Activated T-cell treated with anti-CD3 and anti-CD28 coated beads, Interleukin-2, amount 50 U/mL, for 48 hours (primary cell): ENCODE measurements around the gene DGUOK.
A peak's percentile ranks its signal among the peaks of the same experiment; 100 is the strongest.

Experiments used
- DNase-seq, 2 experiments: peaks; one replicate each; pipeline ENCODE4 v3.0.0-alpha.2; 2020

DGUOK gene

DNA sequence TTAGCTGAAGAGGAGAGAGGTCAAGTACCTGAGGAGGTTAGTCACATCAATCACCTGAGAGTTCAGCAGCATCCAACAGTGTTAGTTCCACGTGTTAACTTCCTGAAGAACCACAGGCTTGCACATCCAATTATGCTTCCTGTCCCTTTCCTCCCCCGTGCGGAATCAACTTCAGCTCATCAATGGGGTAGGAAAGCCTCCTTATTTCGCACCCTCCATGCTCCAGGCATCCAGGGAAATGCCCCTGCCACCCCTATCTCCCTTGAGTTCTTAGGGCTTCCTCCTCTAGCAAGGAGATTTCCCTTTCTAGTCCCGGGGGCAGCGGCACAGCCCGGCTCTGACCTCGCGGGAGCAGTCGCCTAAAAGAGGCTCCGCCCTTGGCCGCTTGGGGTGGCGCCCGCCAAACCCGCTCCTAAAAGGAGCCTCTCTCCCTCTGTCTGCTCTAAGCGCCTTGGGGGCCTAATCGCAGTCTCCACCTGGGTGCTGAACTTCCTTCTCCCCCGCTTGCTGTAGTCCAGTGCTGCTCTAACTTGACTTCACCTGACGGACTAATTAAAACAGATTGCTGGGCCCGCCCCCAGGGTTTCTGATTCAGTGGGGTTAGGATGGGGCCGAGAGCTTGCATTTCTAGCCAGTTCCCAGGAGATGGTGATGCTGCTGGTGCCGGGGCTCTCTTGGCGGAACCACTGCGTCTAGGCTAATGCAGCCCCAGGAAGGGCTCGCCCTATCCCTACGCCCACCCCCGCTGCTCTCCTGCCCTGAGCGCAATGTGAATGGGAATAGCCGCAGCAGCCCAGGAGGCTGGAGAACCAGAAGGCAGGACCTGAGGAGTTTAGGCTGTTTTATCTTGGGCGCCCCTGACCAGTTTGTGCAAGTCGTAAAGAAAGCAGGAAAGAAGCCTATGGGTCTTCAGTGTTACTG is 54.7 kb downstream of the DGUOK start:
- DNase-seq = peak; percentile 71 to 75

DNA sequence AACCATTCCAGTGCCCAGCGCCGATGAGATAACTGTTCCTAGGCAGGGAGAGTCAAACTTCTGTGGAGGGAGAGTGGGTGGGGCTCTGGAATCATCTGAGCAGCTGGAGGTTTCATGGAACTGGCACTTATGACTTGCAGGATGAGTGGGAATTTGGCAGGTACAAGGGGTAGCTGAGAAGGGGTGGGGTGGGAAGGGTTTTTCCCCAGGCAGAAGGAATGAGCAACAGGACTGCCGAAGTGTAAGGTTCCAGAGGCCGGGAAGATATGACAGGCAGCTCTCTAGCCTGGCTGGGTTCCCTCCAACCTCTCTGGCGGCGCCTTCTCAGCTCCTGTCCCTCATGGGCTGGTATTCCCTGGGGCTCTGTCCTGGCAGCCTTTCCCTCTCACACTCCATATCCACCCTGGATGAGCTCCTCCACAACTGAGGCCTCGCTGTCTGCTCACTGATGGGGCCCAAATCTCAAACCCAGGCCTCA is 55.5 kb downstream of the DGUOK start:
- no peak for DNase-seq

DNA sequence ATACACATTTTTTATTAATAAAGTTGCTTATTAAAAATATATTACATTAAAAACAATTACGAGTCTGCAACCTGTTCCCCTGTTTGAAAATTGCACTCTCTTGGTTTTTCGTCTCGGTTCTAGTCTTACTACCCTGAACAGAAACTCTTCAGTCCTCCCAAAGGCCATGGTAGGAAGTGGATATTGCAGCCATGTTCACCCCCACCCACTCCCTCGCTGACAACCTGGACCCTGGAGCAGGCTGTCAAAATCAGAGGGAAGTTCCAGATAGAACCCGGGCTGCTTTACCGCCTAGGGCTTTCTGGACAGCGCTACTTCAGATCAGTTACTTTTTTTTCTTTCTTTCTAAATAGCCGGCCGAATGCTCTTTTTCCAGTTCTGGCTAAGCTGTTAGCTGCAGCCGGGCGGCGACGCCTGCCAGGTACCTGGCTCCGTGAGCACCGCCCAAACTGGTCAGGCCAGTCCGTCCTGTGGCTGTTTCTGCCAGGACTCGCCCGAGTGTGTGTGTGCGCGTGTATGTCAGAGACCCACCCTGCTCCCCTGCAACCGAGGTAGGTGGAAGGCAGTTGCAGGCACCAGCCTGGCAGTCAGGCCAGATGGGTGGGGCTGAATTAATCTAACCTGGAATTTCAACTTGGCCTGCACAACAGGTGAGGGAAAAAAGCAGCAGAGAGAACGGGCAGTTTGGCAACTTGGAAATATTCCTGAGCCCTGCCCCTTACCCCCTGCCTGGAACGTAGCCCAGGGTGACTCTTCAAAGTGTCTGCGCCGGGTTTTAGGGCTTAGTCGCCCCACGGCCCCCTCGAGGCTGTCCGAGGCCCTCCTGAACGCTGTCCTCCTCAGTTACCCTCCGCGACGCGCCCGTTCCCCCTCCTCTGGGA is 56.9 kb downstream of the DGUOK start:
- peak in 1 of 2 experiments; percentile 50 for DNase-seq

DNA sequence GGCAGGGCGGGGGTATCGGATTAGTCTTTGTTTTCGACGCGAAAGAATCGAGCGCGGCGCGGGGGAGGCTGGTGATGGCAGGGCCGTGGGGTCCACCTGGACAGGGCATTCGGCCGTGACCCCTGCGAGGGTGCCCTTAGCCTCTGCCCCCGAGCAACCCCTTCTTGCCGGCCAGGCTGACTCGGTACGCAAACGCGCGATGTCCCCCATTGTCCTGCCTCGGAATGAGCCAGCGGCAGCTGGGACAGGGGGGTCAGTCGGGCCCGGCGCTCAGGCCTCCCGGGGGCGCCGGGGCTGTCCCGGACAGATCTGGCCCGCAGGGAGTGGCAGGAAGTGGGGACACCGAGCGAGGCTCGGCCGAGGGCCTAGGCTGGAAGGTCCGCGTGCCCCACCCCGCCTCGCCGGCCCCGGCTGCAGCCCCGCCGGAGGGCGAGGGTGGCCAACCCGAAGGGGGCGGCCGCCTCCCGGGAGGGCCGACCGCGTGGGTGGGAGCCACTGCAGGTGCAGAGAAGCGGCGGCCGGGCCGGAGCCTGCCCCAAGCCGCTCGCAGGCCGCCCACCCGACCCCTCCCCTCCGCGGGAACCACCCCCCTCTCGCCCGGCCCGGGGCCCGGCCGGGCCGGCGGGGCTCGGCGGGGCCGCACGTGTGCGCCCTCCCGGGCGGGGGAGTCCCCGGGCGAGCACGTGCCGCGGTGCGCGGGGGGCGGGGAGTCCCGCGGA is 57.7 kb downstream of the DGUOK start, which contains the start of gene TET3:
Gene TET3 (plus strand): TSS at position 708 of the 719 bp plus-strand sequence. CDS start 1,494 bp downstream, outside the sequence.
- peak; percentile 55 to 77 for DNase-seq

DNA sequence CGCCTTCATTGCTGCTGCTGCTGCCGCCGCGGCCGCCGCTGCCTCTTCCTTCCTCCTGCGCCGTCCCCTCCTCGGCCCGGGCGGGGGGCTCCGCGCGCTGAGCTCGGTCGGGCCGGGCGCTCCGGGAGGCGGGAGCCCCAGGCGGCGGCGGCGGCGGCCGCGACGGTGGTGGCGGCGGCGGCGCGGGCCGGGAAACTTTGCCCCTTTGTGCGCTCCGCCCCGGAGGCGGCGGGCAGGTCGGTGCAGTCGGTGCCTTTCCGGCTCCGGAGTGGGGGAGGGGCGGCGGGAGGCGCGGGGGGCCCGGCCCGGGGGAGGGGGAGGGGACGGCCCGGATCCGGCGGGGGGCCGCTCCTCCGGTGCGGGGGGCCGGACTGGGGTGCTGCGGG is 58.2 kb downstream of the DGUOK start:
- DNase-seq = peak; percentile 77

DNA sequence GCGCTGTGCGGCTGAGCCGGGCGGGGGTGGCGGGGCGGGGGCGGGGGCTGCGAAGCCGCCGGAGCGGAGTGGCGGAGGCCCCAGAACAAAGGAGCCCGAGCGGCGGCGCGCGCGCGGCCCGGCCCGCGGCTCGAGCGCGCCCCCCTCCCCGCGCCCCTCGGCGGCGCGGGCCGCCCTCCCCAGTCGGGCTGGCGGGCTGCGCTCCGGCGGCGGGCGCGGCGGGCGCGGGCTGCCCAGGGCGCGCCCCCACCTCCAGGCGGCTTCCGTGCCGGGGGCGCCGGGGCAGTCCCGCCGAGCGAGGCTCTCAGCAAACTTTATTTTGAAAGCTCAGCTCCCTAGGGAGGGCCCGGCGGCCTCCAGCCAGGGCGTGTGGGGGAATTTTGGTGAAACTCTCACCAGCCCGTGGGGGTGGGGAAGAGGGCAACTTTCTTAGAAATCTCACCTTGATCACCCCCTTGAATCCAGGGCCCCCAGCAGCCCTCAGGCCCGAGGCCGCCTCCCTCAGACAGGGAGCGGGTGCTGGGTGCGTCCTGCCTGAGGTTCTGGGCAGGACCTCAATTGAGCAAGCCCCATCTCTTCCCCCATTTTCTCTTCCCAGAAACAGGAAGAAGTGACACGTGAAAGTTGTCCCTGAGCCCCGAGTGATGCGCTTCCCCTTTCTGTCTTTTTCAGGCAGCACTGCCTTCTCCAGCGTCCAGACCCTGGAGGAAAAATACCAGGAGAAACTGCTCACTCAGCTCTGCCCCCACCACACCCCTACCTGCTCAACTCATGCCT is 58.8 kb downstream of the DGUOK start:
- peak; percentile 81 to 83 for DNase-seq

DNA sequence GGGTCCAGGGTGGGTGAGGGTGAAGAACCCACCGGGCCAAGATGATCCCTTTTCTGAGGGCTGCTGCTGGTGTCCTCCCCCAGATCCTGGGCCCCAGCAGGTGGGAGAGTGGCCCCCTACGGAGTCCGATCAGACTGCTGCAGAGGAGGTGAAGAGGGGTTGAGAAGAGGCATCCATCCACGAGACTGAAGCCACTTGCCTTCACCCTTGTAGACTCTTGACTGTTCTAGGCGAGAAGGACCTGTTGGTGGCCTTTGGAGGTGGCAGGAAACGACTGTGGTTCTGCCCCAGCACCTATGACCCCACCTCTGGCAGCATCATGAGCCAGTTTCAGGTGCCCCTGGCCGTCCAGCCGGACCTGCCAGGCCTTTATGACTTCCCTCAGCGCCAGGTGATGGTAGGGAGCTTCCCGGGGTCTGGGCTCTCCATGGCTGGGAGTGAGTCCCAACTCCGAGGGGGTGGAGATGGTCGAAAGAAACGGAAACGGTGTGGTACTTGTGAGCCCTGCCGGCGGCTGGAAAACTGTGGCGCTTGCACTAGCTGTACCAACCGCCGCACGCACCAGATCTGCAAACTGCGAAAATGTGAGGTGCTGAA is 59.5 kb downstream of the DGUOK start:
- peak; percentile 68 to 69 for DNase-seq

DNA sequence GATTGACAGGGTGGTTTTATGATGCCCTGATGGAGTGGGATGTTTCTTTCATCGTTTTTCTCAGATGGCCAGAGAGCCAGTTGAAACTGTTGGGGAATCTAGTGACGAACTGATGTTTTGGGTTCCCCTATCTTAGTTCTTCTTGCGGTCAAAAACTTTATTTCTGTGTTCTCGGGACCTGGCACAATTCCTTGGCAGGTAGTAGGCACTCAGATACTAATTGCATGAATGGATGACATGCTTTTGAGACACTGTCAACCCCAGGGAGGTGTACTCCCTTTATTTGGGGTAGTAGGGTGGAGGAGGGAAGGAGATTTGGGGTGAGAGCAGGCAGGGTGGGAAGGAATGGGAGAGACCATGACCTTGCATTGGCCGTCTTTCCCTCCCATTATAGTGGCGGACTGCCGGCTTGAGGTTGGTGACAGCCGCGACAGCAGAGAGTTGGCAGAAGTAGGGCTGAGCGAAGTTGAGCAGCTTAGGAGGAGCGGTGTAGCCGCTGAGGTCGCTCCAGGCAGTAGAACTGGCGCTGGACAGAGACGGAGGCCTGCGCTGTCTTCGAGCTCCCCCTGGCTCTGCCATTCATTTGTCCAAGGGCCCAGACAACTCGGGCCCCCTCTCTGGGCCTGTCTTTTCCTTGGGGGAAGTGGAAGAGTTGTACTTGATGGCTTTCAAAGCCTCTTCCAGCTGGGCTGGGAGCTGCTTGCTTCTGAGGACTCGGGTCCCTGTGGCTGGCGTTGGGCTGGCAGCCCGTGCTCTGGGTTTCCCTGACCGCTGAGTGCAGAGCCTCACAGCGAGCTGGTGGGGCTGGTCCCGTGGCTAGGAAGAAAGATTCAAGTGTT is 60.6 kb downstream of the DGUOK start:
- DNase-seq = peak; percentile 53 to 67

DNA sequence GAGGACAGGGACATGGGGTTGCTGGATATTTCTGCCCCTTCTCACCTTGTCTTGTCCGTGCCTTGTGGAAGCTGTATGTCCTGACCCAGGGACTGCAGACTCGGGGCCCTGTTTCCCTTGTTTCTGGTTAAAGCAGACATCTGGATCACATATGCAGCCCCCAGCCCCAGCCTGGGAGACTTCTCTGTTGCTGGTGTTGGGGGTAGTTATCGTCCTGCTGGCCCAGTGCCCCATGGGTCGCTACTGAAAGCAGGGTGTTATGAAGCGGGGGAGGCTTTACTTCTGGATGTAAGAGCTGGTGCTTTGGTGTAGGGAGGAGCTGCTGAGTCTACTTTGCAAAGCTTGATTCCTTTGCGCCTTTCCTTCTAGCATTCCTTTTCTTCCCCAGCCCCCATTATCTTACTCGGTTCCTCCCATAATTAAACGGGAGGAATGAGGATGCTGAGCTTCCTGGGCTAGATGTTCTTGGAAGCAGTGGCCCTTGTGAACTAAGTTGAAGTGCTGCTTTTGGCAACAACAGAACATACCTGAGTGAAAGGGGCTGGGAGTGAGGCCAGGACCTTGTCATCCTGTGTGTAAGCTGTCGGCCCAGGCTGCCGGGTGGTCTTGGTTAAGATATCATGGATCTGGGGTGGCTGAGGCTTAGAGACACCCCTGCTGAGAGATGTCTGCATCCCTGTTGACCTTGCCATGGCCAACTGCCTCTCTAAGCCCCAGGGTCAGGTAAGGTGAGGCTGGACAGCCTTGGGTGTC is 61.4 kb downstream of the DGUOK start:
- no peak for DNase-seq

DNA sequence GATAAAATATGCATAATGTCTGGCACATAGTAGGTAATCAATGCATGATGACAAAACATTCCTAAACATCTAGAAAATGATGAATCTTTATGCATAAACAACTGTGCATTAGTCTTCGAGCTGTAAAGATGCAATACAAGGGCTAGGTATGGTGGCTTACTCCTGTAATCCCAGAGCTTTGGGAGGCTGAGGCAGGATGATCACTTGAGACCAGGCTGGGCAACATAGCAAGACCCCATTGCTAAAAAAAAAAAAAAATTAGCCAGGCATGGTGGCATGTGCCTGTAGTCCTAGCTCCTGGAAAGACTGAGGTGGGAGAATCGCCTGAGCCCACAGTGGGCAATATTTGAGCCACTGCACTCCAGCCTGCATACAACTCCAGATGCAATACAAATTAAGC is 63.3 kb downstream of the DGUOK start:
- no peak for DNase-seq

DNA sequence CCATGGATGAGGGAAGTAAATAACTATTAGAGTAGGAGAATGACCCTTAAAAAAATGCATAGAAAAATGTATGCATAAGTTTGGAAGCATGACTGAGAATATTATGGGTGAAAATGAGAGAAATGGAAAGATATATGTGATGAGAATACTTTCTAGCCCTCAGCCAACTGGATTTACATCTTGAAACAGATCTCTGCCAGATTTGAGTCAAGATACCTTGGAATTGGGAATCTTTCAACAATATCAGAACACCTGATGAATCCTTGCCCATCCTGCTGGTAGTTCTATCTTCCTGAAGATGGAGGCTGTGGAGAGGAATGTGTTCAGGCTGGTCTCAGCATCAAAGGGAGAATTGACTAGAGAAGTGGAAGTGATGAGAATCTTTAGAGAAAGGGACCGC is 63.9 kb downstream of the DGUOK start:
- DNase-seq = no peak

DNA sequence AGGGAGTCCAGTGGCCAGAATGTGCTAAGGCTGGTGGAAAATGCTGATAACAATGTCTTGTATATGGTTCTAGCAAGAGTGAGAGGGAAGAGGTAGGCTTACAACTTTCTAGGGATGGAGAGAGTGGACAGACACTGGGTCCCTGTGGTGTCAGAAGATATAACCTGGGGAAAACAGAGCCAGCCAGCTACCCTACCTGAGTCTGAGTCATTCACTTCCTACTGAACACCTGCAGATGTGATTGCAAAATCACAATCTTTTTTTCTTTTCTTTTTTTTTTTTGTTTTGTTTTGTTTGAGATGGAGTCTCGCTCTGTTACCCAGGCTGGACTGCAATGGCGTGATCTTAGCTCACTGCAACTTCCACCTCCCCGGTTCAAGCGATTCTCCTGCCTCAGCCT is 65.4 kb downstream of the DGUOK start:
- no peak for DNase-seq

DNA sequence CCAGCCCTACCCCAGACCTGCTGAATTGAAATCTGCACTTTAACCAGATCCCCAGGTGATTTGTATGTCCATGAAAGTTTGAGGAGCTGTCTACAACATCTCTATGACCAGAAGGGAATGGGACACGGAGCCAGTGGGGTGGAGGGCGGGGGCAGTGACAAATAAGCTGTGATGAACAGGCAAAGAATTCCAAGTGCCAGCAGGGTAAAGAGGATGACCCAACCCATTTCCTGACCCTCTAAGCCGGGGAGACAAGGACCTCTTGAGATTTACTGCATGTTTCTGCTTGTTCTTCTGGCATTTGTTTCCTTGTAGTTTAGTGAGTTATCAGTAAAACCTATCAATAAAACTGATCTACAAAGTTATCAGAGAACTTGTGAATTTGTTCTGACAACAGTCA is 66.7 kb downstream of the DGUOK start:
- no peak for DNase-seq

DNA sequence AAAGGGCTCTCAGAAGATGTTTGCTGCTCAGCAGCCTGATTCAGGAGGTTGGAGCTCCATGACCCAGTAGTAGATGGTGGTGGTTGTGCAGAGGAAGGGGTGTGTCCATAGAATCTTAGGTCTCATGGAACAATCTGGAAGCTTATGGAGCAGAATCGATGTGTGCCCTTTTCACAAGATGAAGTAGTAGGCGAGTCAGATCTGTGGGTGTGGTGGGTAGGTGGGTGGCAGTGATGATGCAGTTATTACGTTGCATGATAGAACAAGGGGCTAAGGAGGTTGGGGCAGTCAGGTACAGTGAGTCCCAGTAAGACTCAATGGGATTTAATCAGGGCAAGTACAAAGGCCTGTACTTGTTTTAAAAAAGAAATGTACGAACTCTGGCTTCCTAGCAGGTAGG is 67.1 kb downstream of the DGUOK start:
- DNase-seq = no peak

DNA sequence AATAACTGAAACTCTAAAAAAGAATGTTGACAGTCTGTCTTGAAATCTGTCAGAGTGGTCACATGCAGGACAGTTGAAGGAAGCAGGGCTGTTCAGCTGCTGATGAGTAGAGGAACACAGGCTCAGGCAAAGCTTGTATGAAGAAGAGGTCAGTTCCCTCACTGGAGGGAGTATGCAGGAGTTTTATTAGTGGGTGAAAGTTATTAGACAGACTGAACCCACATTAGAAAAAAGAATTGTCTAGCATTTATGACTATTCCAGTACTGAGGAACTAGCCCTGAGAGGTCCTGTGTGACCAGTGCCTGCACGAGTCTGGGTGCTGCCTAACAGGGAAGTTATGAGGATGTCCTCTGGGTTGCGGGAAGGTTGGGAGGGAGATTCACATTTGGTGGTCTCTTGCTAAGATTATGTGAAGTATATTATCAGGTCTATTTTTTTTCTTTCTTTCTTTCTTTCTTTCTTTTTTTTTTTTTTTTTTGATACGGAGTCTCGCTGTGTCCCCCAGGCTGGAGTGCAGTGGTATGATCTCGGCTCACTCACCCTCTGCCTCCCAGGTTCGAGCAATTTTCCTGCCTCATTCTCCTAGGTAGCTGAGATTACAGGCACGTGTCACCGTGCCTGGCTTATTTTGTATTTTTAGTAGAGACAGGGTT is 67.6 kb downstream of the DGUOK start:
- no peak for DNase-seq

DNA sequence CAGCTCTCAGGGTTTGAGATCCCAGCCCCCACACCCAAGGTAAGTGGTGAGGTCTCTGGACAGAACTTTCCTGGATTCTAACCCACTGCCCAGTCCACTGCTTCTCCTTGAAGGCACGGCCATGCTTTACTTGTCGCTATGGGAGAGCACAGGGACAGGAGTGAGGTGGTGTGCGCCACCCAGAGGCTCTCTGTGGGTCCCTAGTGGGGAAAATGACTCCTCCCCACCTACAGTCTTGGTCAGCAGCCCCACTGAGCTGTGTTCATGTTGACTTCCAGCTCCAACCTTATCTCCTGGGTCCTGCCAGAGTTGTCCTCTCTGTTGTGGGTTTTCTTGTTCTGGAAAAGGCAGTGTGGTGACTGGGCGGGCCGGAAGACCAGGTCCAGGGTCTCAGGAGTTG is 69.1 kb downstream of the DGUOK start:
- no peak for DNase-seq

DNA sequence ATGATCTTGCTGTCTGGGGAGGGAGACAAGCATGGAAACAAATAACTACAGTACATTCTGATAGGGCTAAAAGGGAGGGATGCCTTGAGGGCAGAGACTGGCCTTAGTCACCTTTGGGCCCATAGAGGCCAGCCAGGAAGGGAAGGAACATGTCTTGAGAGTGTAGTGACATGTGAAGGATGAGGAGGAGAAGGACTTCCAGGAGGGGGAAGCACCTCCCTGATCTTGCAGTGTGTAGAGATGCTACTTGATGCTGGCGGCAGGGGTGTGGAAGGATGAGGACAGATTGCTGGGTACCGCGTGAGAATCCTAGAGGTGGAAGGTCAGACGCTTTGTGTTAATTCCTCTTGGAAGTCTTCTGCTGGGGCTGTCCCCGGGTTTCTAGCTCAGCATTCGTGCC is 71.1 kb downstream of the DGUOK start:
- no peak for DNase-seq

DNA sequence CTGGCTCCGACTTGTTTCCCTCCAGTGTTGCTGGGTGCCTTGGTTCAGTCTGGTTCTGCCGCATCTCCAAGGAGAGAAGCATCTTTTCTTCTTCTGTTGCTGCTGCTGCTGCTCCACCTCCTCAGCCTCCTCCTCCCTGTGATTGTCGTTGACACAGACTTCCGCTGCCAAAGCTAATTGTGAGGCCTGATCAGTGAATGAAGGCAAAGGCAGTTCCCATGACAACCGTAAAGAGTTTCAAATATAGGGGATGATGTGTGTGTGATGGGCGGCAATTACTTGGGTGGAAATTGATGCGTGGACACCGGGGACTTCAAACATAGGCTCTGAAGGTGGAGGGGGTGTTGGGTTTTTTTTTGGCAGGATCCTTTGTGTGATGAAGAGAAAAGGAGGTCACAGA is 71.8 kb downstream of the DGUOK start:
- DNase-seq = no peak

DNA sequence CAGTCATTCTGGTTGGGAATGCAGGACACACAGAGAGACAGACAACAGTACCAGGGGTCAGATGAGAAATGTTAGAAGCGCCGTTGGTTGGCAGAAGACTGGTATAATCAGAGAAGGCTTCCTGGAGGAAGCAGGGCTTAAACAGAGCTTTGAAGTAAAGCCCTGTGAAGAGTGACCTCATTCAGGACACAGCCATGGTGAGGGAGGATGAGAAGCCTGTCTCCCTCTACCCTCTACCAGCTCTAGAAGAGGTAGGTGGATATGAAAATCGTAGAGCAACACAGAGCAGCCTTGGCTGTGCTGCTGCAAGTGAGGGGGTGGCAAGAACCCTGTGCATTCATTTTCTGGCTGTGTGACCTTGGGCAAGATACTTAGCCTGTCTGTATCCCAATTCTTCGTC is 72.3 kb downstream of the DGUOK start:
- DNase-seq = no peak
